IPS-20b (cell line): Measurements from ENCODE around the gene CKS1B.

Experiments used
- H3K27ac ChIP-seq: one replicate; pipeline ENCODE4 v1.5.1; 2013; ENCODE audit warnings: low read length
- H3K27me3 ChIP-seq: 2 replicates; pipeline ENCODE4 v1.6.1; 2013; ENCODE audit warnings: mild to moderate bottlenecking, low read length, inconsistent platforms; ENCODE audit not compliant: insufficient read depth
- H3K36me3 ChIP-seq: 2 replicates; pipeline ENCODE4 v1.6.1; 2013; ENCODE audit warnings: low read depth, mild to moderate bottlenecking, inconsistent platforms, low read length, moderate library complexity; ENCODE audit not compliant: insufficient read depth
- H3K4me1 ChIP-seq: 2 replicates; pipeline ENCODE4 v1.6.1; 2013; ENCODE audit warnings: mild to moderate bottlenecking, control low read depth, inconsistent platforms, low read length, moderate library complexity; ENCODE audit not compliant: insufficient read depth
- H3K4me3 ChIP-seq: 2 replicates; pipeline ENCODE4 v1.5.1; 2013; ENCODE audit warnings: mild to moderate bottlenecking, low read length, inconsistent platforms
- H3K9ac ChIP-seq: 2 replicates; pipeline ENCODE4 v1.6.1; 2013; ENCODE audit warnings: low read depth, mild to moderate bottlenecking, inconsistent platforms, low read length, moderate library complexity
- H3K9me3 ChIP-seq: 2 replicates; pipeline ENCODE4 v1.6.1; 2013; ENCODE audit warnings: mild to moderate bottlenecking, low read depth, low read length, inconsistent platforms; ENCODE audit not compliant: insufficient read depth

Gene CKS1B

GRCh38 chr1:155016231-155016831, 41.9 kb downstream of the CKS1B start:
- H3K4me1 ChIP-seq = peaks cover 13% of the 10 kb centered on the region; the same call in 1 of the 2 replicates
- peak overlapping the region; percentile 72; the same call in 1 of the 2 replicates for H3K9ac ChIP-seq
- H3K36me3 ChIP-seq = peaks cover 29% of the 10 kb centered on the region
- H3K27ac ChIP-seq = peak overlapping the region; percentile 45
- peak overlapping the region; percentile 59; the same call in 1 of the 2 replicates for H3K4me3 ChIP-seq
- H3K27me3 ChIP-seq = no peaks in the 10 kb centered on the region
- H3K9me3 ChIP-seq = no peaks in the 10 kb centered on the region

- H3K4me1 ChIP-seq = peaks cover 13% of the 10 kb centered on the region; the same call in 1 of the 2 replicates
- peak overlapping the region; percentile 72; the same call in 1 of the 2 replicates for H3K9ac ChIP-seq
- no peaks in the 10 kb centered on the region for H3K9me3 ChIP-seq
- H3K27me3 ChIP-seq = no peaks in the 10 kb centered on the region
- peak overlapping the region; percentile 59; the same call in 1 of the 2 replicates for H3K4me3 ChIP-seq
- peak overlapping the region; percentile 45 for H3K27ac ChIP-seq
- peaks cover 29% of the 10 kb centered on the region for H3K36me3 ChIP-seq
These were observed 42.8 kb downstream of the CKS1B start for GRCh38 chr1:155017041-155017945.

DNA sequence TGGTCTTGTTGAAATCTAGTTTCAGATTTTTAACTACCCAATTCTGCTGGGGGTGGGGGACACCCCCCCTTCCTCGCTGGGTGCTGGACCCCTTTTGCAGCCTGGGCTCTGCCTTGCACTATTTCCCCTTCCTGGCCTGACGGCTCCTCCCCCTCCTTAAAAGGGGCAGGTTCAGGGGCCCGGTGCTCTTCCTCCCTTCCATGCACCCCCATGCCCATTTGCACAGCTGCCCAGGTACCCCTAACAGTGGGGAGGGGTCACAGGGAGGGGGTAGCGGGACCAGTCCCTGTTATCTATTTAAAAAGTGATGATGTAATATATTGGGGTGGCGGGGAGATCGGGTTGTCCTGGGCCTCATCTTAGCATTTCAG, 43.5 kb downstream of the CKS1B start:
- peak overlapping the region; percentile 59; the same call in 1 of the 2 replicates for H3K4me3 ChIP-seq
- peaks cover 9% of the 10 kb centered on the region; the same call in 1 of the 2 replicates for H3K4me1 ChIP-seq
- H3K27me3 ChIP-seq = no peaks in the 10 kb centered on the region
- peaks cover 29% of the 10 kb centered on the region for H3K36me3 ChIP-seq
- H3K9ac ChIP-seq = peak overlapping the region; percentile 45; the same call in 1 of the 2 replicates
- no peaks in the 10 kb centered on the region for H3K9me3 ChIP-seq
- no peak overlapping the region for H3K27ac ChIP-seq

DNA sequence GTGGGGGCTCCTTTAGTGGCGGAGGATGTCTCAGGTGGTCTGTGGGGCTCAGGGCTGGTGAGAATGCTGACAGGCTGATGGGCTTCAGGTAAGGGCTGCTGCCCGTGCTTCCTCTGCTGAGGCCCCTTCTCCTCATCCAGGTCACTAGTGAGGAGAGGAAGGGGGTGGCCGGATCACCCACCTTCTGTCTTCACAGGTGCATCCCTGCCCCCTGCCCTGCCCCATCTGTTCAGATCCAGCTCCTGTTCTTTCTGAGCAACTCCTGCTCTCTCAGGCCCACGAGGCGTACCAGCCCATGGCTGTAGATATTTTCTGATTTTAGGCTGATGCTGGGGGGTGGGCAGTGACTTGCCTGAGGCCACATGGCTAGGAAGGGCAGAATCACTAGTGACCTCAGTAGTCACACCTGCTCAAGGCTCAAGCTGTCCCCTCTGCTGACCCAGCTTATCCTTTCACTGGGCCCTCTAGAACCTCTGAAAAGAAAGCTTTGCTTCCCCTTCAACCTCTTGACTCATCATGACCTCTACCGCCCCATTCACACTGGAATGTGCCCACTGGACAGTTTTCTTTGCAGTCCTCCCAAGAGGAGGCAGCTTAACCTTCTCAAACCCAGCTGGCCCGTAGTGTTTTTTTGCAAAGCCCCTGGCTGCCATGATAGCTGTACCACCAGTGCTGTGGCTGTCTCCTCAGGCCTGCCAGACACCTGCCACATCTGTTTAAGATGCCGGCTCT, 44.3 kb downstream of the CKS1B start:
- H3K4me3 ChIP-seq = no peak overlapping the region
- H3K4me1 ChIP-seq = peaks cover 9% of the 10 kb centered on the region; the same call in 1 of the 2 replicates
- no peak overlapping the region for H3K9ac ChIP-seq
- no peaks in the 10 kb centered on the region for H3K27me3 ChIP-seq
- H3K36me3 ChIP-seq = peaks cover 28% of the 10 kb centered on the region
- no peaks in the 10 kb centered on the region for H3K9me3 ChIP-seq
- no peak overlapping the region for H3K27ac ChIP-seq

- Histone ChIP-seq H3K4me3 (no peak overlapping the region), H3K27ac (no peak overlapping the region), H3K36me3 (peaks cover 20% of the 10 kb centered on the region; the same call in 1 of the 2 replicates), H3K4me1 (peaks cover 9% of the 10 kb centered on the region; the same call in 1 of the 2 replicates), H3K9ac (no peak overlapping the region), H3K9me3 (no peaks in the 10 kb centered on the region), H3K27me3 (no peaks in the 10 kb centered on the region)
These were observed 45.1 kb downstream of the CKS1B start for GRCh38 chr1:155019377-155020245.

- H3K36me3 ChIP-seq = no peaks in the 10 kb centered on the region
- no peak overlapping the region for H3K27ac ChIP-seq
- H3K9me3 ChIP-seq = no peaks in the 10 kb centered on the region
- no peaks in the 10 kb centered on the region for H3K27me3 ChIP-seq
- H3K4me3 ChIP-seq = no peak overlapping the region
- peaks cover 4% of the 10 kb centered on the region; the same call in 1 of the 2 replicates for H3K4me1 ChIP-seq
- H3K9ac ChIP-seq = no peak overlapping the region
These were observed 47.9 kb downstream of the CKS1B start for GRCh38 chr1:155022136-155022926.

- Histone ChIP-seq H3K9me3 (no peaks in the 10 kb centered on the region), H3K27me3 (no peaks in the 10 kb centered on the region)
These were observed 48.4 kb downstream of the CKS1B start for GRCh38 chr1:155022927-155023236.

DNA sequence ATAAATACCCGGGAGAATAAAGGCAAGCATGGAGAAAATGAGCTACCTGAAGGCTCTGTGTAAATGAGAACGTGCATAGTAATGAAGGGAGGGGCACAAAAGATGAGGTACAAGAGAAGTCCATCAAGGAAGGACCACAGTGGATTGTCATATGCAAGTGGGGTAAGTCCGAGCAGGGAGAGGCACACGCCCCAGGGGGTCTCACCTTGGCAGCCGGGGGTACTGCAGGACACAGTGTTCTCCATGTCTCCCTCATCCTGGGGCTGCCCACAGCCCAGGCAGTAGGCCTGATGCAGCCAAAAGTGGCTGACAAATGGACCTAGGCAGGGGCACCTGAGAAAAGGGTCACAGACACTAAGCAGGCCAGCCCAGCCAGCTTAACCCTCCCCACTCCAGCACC, 49.1 kb downstream of the CKS1B start:
- no peaks in the 10 kb centered on the region for H3K9me3 ChIP-seq
- H3K4me3 ChIP-seq = no peak overlapping the region
- H3K27ac ChIP-seq = no peak overlapping the region
- H3K36me3 ChIP-seq = no peaks in the 10 kb centered on the region
- no peaks in the 10 kb centered on the region for H3K4me1 ChIP-seq
- H3K27me3 ChIP-seq = no peaks in the 10 kb centered on the region
- H3K9ac ChIP-seq = no peak overlapping the region

More at GRCh38 chr1:155022927-155023236, 48.4 kb downstream of the CKS1B start:
- H3K9ac ChIP-seq = no peak overlapping the region
- no peaks in the 10 kb centered on the region for H3K36me3 ChIP-seq
- H3K27ac ChIP-seq = no peak overlapping the region
- H3K4me3 ChIP-seq = no peak overlapping the region
- H3K4me1 ChIP-seq = peaks cover 2% of the 10 kb centered on the region; the same call in 1 of the 2 replicates

DNA sequence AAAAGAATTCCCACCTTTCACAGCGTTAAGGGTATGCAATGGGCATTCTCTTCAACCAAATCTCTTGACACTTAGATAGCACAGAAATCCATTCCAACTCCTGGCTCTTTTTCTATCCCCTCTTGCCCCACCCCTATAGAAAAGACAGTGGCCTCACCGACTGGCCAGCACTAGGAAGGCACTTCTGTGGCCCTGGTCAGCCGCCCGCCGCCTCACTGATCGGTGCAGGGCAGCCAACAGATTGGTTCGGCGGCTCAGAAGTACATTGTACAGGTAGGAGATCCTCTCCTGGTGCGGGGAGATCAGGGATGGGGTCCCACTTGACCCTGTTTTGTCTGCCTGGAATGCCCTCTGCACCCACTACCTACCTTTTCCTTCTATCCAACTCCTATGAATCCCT, 49.8 kb downstream of the CKS1B start:
- H3K4me1 ChIP-seq = no peaks in the 10 kb centered on the region

GRCh38 chr1:155026154-155026553, 51.7 kb downstream of the CKS1B start:
- H3K27ac ChIP-seq = no peak overlapping the region
- H3K36me3 ChIP-seq = no peaks in the 10 kb centered on the region
- no peaks in the 10 kb centered on the region for H3K9me3 ChIP-seq
- H3K4me1 ChIP-seq = no peaks in the 10 kb centered on the region
- no peak overlapping the region for H3K9ac ChIP-seq
- no peaks in the 10 kb centered on the region for H3K27me3 ChIP-seq
- H3K4me3 ChIP-seq = no peak overlapping the region

More for the DNA sequence above, 49.8 kb downstream of the CKS1B start:
- no peak overlapping the region for H3K9ac ChIP-seq
- no peaks in the 10 kb centered on the region for H3K36me3 ChIP-seq
- H3K4me3 ChIP-seq = no peak overlapping the region
- H3K27me3 ChIP-seq = no peaks in the 10 kb centered on the region
- H3K27ac ChIP-seq = no peak overlapping the region
- H3K9me3 ChIP-seq = no peaks in the 10 kb centered on the region
